SIG-M5 treated with dmso at 0.1 percent for 504 hours (cell line): Measurements from ENCODE around the gene FURIN.
"Not testable (repeated sequence)": the region's sequence is repeated elsewhere in the genome, so short reads cannot be mapped to it uniquely, and the experiment has no call there.

Experiments
- DNase-seq: peaks from one replicate; lab custom pipeline; 2025; ENCODE audit not compliant: unreplicated experiment; lab: John Stamatoyannopoulos, UW

Gene FURIN

DNA sequence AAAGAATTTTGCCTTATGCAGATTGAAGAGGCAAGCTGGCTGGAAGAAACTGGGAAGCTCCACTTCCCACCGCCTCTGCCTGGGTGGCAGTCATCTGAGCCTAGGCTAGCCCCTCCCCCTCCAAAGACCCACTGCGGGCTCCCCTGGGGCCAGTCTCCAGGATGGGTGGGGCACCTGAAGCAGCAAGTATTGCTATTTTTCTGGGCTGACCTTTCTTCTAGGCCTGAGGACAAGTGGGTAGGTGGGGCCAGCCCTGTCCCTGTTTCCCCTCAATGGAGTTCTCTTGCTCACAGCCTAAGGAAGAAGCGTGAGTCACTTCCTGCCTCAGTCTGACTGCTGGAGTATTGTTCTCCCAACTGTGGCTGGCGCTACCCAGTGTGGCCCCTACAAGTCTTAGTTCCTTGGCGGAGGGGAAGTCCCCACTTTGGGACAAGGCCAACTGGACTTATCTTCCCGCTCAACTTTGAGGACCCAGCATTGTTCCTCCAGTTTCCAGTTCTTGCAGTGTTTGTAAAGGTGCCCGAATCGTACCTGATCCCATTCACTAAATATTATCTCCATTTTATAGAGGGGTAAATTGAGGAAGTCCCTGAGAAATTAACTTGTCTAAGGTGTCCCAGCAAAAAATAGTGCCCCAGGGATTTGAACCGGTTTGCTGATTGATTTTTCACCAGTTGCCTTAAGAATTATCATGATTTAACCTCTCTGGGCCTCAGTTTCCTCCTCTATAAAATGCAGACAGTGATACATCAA is 1.4 kb downstream of the FURIN start:
- peak; percentile 77 for DNase-seq

DNA sequence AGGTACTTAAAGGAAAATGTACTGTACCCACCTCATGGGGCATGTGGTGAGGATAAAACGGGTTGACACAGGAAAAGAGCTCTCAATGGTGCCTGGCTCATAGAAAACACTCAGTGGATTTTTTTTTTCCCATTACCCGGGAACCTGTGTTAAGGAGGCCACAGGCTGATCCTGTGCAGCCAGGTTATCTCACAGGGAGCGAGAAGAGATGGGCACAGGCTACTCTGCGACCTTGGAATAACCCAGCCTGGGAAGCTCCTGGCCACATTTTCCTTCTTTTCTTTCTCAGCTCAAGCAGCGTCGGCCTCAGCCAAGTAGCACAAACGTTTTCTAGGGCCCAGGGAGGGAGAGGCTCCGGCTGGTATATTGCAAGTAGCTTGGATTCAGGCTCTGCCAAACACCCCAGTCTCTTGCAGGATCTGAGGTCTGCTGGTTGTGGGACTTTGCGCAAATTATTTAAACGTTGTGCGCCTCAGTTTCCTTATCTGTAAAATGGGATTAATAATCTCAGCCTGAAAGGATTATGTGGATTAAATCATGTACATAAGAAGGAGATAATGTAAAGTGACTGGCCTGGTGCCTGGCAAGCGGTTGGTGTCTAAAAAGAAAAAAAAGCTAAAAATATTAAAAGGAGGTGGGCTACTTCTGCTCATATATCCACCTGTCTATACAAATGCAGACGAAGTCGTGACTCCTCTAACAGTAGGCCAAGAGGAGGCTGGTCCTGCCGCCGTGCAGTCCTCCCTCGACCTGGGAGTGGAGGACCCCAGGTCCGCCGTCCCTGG is 2.2 kb downstream of the FURIN start:
- DNase-seq = no peak

DNA sequence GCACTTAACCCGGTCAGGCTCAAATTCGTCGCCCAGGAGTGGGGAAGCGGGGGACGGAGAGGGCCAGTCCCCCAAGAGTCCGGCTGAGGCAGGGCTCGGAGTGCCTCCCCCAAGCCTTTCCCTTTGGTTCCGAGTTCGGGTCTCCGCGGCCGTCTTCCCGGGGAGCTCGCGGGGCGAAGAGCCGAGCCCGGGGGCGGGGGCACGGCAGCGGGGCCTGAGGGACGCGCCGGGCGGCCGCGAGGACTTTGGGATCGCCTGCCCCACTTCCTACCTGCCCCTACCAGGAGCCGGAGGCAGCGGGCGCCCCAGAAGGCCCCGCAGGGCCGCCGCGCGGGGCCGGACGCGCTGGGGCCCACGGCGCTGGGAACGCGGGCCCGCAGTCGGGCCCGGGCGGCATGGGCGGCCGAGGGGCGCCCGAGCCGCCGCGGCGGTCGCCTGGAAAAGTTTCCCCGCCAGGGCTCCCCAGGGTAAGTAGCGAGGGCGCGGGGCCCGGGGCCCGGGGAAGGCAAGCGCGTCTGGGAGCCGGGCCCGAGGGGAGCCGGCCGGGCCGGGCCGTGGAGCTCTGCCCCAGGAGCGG is 2.8 kb downstream of the FURIN start:
- no peak for DNase-seq

DNA sequence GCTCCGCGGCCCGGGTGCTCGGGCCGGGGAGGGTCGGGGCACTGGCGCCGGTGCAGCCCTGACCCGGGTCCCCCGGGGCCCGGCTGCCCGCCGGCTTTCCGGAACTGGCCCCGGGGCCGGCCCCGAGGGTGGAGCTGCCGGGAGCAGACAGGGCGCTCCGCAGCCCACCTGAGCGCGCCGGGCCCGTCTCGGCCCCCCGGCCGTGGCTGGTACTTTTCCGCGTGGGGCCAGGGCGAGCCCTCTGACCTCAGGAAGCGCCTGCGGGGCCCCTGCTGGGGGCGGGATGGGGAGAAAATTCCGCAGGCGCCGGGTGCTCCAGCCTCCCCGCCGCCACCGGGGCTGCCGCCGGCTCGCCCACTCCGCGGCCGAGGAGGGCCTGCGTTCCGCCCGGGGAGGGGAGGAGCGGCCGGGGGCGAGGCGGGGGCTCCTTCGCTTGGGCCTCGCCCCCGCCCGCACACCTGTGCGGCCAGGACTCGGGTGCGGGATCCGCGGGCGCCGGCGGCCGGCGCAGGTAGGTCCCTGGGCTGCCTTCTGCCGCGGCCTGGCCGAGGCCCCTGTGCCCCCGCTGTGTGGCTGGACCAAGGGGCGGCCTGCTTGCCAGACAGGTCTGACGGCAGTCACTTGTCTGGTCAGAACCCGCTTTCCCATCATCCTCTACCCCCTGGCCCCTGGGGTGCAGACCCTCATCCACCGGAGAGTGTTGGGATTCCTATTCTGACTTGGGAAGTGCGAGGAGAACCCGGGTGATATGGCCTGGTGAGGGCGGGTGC is 3.5 kb downstream of the FURIN start:
- no peak for DNase-seq

DNA sequence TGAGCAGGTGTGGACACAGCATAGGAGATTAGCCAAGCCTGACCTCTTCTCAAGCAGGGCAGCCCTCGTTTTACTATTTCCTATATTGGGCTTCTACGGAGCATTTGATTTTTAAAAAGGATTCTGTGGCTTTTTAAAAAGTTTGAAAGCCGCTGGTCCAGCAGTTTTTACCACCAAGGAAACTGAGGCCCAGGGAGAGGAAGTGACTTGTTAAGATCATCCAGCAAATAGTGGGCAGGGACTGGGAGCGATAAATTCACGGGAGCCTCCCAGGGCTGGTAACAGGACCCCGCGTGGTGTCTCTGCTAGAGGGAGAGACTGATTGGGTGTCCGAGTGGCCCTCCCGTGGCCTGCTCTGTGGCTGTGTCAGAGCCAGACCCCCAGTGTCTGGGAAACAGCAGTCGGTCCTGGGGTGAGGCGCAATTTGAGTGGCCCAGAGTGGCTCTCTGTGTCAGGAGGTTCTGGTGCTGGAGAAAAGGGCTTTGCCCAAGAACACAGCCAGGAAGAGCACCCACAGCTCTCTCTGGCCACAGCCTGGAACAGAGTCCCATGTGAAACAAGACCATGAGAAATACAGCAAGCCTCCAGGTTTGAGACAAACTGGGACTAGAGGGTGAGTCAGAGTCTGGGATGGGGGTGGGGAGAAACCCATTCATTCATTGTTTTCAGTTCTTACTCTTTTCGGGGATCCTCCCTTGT is 4.2 kb downstream of the FURIN start:
- peak; percentile 26 for DNase-seq

GRCh38 chr15:90873488-90873997 is 5.2 kb downstream of the FURIN start:
- DNase-seq = no peak

DNA sequence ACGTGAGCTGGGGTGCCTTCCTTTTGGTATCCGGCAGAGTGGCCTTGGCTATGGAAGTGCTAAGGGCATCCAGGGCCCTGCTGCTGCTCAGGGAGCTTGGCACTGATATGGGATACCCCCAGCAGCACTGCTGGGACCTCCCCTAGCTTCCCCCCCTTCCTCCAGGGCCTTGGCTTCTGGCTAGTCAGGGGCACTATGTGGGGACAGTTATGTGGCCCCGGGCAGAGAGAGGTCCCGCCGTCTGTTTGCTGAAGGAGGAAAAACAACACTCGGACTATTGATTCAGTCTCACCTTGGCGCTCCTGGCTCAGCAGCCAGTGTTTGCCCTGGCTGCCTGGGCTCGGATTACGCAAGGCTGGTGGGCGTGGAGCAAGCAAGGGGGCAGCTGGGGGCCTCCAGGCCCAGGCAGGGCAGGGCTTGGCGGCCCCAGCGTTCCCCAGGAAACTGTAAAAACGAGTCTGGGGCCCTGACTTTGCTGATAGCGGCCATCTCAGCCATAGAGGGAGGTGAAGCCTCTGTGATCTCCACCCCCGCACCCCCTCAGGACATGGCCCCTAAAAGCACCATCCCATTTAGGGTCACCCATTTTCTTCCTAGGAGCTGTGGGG is 5.7 kb downstream of the FURIN start:
- DNase-seq = peak; percentile 36

DNA sequence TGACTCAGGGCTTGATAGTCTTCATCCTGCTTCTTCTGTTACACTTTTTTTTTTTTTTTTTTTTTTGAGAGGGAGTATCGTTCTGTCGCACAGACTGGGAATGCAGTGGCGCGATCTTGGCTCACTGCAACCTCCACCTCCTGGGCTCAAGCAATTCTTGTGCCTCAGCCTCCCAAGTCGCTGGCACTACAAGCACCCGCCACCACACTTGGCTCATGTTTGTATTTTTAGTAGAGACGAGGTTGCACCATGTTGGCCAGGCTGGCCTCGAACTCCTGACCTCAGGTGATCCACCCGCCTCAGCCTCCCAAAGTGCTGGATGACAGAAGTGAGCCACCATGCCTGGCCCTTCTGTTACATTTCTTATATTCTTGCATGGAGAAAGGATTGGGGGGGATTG is 6.6 kb downstream of the FURIN start:
- DNase-seq = not testable (repeated sequence)

DNA sequence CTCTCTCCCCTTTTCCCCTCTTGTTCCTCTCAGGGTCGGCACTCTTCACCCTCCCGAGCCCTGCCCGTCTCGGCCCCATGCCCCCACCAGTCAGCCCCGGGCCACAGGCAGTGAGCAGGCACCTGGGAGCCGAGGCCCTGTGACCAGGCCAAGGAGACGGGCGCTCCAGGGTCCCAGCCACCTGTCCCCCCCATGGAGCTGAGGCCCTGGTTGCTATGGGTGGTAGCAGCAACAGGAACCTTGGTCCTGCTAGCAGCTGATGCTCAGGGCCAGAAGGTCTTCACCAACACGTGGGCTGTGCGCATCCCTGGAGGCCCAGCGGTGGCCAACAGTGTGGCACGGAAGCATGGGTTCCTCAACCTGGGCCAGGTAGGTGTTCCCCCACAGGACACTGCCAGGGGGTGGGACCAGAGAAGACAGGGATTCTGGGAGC is 7.2 kb downstream of the FURIN start:
- no peak for DNase-seq

GRCh38 chr15:90876046-90876445 is 7.7 kb downstream of the FURIN start:
- DNase-seq = no peak

DNA sequence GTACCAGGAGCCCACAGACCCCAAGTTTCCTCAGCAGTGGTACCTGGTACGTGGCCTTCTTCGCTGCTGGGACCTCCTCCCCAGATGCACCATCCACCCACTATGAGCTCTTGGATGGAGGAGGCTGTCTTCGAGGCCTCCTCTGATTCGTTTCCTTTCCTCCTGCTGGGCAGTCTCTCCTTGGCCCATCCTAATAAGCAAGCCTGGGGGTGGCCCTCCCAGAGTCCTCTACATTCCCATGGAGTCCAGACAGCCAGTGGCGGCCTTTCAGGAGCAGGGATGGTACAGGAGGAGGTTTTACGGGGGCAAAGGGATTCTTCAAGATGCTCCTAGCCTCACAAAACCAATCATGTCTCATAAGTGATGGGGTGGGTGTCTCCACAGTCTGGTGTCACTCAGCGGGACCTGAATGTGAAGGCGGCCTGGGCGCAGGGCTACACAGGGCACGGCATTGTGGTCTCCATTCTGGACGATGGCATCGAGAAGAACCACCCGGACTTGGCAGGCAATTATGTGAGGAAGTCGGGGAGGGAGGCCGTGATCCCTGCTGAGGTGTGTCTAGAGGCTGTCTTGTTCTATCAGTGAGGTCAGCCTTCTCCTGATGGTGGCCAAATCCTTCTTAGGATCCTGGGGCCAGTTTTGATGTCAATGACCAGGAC is 8.3 kb downstream of the FURIN start:
- DNase-seq = no peak

GRCh38 chr15:90877315-90877714 is 8.9 kb downstream of the FURIN start:
- DNase-seq = no peak

DNA sequence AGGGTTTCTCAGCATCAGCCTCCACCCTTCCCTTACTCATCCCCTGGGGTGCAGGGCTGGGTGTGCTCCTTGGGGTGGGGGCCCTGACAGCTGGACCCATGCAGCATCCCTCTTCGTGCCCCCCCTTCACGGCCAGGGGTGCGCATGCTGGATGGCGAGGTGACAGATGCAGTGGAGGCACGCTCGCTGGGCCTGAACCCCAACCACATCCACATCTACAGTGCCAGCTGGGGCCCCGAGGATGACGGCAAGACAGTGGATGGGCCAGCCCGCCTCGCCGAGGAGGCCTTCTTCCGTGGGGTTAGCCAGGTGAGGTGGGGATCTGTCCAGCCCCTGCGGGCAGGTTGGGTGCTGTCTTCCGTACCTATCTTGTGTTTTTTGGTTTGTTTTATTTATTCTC is 9.6 kb downstream of the FURIN start:
- no peak for DNase-seq

DNA sequence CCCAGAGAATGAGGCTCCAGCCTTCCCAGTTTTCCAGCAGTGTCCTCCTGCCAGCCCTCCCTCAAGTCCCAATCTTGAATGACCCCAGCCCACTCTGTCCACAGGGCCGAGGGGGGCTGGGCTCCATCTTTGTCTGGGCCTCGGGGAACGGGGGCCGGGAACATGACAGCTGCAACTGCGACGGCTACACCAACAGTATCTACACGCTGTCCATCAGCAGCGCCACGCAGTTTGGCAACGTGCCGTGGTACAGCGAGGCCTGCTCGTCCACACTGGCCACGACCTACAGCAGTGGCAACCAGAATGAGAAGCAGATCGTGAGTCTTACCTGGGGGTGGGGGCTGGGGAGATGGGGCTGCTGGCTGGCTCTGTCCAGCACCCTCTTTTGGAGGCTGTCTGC is 10.3 kb downstream of the FURIN start:
- no peak for DNase-seq

- no peak for DNase-seq
These were observed 11.5 kb downstream of the FURIN start for GRCh38 chr15:90879730-90880366.

GRCh38 chr15:90880381-90881145 is 12.2 kb downstream of the FURIN start:
- DNase-seq = no peak

GRCh38 chr15:90881181-90881977 is 13.0 kb downstream of the FURIN start:
- no peak for DNase-seq
